ENCODE data around the gene ABCA12.

- TF ChIP-seq RAD21 (IDR thresholded peaks at IDR 0.05; ENCODE audit: insufficient read depth, low read depth, low read length) (no peak), CTCF (IDR thresholded peaks at IDR 0.05 in 2 of 3, conservative IDR thresholded peaks at IDR 0.05 in 1 of 3; ENCODE audit: control insufficient read depth in 2 of 3, extremely low read depth in 1 of 3, insufficient read depth in 1 of 3, low read depth in 3 of 3, low read length in 3 of 3) (no peak), FOXM1 (IDR thresholded peaks at IDR 0.05; ENCODE audit: low read depth, low read length) (no peak), NR2C1 (IDR thresholded peaks at IDR 0.05) (no peak), MYC (IDR thresholded peaks at IDR 0.05; ENCODE audit: insufficient read depth, insufficient read length, insufficient replicate concordance, low read length, severe bottlenecking) (no peak), EGR1 (IDR thresholded peaks at IDR 0.05; ENCODE audit: borderline replicate concordance in 1 of 2, low read depth in 2 of 2, low read length in 2 of 2) (no peak)
Observed at GRCh38 chr2:214989187-214989586, 149.2 kb downstream of the ABCA12 start.
